Endothelial cell of umbilical vein (primary cell): ENCODE measurements around the gene TMTC1. TPM values are rescaled to one million over a fixed set of nuclear protein-coding genes. Genes with fewer than 3 reads are reported as not detected.

Experiments used
- BruUV-seq: library from RNA; stranded (reverse); fragments of 400-500 nt; replicated peaks from 2 replicates; lab custom pipeline; 2021; lab: Mats Ljungman, UMichigan
- CTCF ChIA-PET: fragments of 300-600, 350-600 bp; sonication (Branson Sonifier 250); formaldehyde crosslinking; loops from one replicate; lab custom pipeline; 2021; ENCODE audit warnings: antibody characterized with exemption, inconsistent platforms; lab: Charles Lee
- POLR2A ChIA-PET: fragments of 300-600, 350-600 bp; sonication (Branson Sonifier 250); formaldehyde crosslinking; loops from one replicate; lab custom pipeline; 2021; ENCODE audit warnings: antibody characterized with exemption, inconsistent platforms; lab: Charles Lee
- DNase-seq: peaks from one replicate; pipeline ENCODE4 v3.0.0-alpha.2; 2011; ENCODE audit warnings: low read depth, low spot score
- FAIRE-seq: peaks from 2 replicates; lab custom pipeline; 2011; peaks lifted over from hg19 to GRCh38; lab: Jason Lieb, UNC
- H2AFZ ChIP-seq: 2 replicates; pipeline ENCODE4 v1.6.0; 2012; ENCODE audit warnings: low read depth, low read length, control low read depth, inconsistent platforms
- H3K27ac ChIP-seq: 2 replicates; pipeline ENCODE4 v1.5.1; 2011; ENCODE audit warnings: low read depth, mild to moderate bottlenecking, control low read depth, low read length, moderate library complexity; ENCODE audit not compliant: insufficient read depth
- H3K27me3 ChIP-seq, 2 experiments: 2 replicates each; pipeline versions ENCODE4 v1.6.0 to v1.6.1; 2011; ENCODE audit warnings: low read length in 2 of 2, mixed read lengths in 1 of 2; ENCODE audit not compliant: control insufficient read depth in 2 of 2, insufficient read depth in 2 of 2
- H3K36me3 ChIP-seq, 2 experiments: 2 replicates in 1 of 2; 3 replicates in 1 of 2; pipeline ENCODE4 v1.5.1; 2011; ENCODE audit warnings: low read length in 2 of 2, mild to moderate bottlenecking in 1 of 2, moderate library complexity in 1 of 2; ENCODE audit not compliant: control insufficient read depth in 2 of 2, insufficient read depth in 2 of 2; ENCODE audit errors: extremely low read depth in 1 of 2
- H3K4me1 ChIP-seq: 3 replicates; pipeline ENCODE4 v1.5.1; 2011; ENCODE audit warnings: mild to moderate bottlenecking, low read length; ENCODE audit not compliant: control insufficient read depth, insufficient read depth; ENCODE audit errors: extremely low read depth
- H3K4me2 ChIP-seq: 2 replicates; pipeline ENCODE4 v1.6.1; 2011; ENCODE audit warnings: low read length, control low read depth, mixed read lengths; ENCODE audit not compliant: insufficient read depth
- H3K4me3 ChIP-seq, 3 experiments: fragments of 200-600 bp in 1 of 3; sonication (generic), shearing (Covaris generic) in 1 of 3; replicated peaks in 1 of 3; 2 replicates each; pipeline ENCODE4 v1.5.1; 2011 to 2016; ENCODE audit warnings: control low read depth in 3 of 3, low read length in 3 of 3, mild to moderate bottlenecking in 2 of 3, inconsistent platforms in 1 of 3, low read depth in 1 of 3, moderate library complexity in 1 of 3; ENCODE audit not compliant: insufficient read depth in 1 of 3
- H3K79me2 ChIP-seq: 2 replicates; pipeline ENCODE4 v1.6.0; 2012; ENCODE audit warnings: low read length, inconsistent platforms; ENCODE audit not compliant: control insufficient read depth, insufficient read depth
- H3K9ac ChIP-seq: replicated peaks from 2 replicates; pipeline ENCODE3; 2011; ENCODE audit warnings: low read length, control low read depth; ENCODE audit not compliant: insufficient read depth; ENCODE audit errors: extremely low read depth
- H3K9me1 ChIP-seq: replicated peaks from 3 replicates; pipeline ENCODE4 v1.6.0; 2011; ENCODE audit warnings: mild to moderate bottlenecking, low read length; ENCODE audit not compliant: control insufficient read depth, insufficient read depth; ENCODE audit errors: extremely low read depth
- H3K9me3 ChIP-seq: replicated peaks from 2 replicates; pipeline ENCODE4 v1.5.1; 2012; ENCODE audit warnings: low read length, inconsistent platforms; ENCODE audit not compliant: control insufficient read depth, insufficient read depth
- H4K20me1 ChIP-seq: replicated peaks from 2 replicates; pipeline ENCODE3; 2011; ENCODE audit warnings: mild to moderate bottlenecking, low read length; ENCODE audit not compliant: control insufficient read depth, insufficient read depth; ENCODE audit errors: extremely low read depth
- EZH2 ChIP-seq: IDR thresholded peaks from 2 replicates; pipeline ENCODE4 v1.6.1; 2012; ENCODE audit warnings: borderline replicate concordance, low read depth, mild to moderate bottlenecking, moderate library complexity, low read length, inconsistent platforms; ENCODE audit not compliant: severe bottlenecking
- FOS ChIP-seq: IDR thresholded peaks from 2 replicates; pipeline ENCODE4 v1.6.1; 2011; ENCODE audit warnings: mild to moderate bottlenecking, low read length, moderate library complexity, borderline replicate concordance; ENCODE audit not compliant: insufficient read depth
- GATA2 ChIP-seq: IDR thresholded peaks from 2 replicates; pipeline ENCODE4 v1.7.0; 2011; ENCODE audit warnings: low read depth, mild to moderate bottlenecking, moderate library complexity, mixed read lengths, low read length; ENCODE audit not compliant: insufficient read length, insufficient read depth
- JUN ChIP-seq: IDR thresholded peaks from 2 replicates; pipeline ENCODE4 v1.6.1; 2011; ENCODE audit warnings: borderline replicate concordance, low read depth; ENCODE audit not compliant: insufficient read length, insufficient read depth
- MYC ChIP-seq: IDR thresholded peaks from one replicate; pipeline ENCODE4 v1.6.1; 2011; ENCODE audit warnings: mild to moderate bottlenecking, low read depth, low read length
- POLR2A ChIP-seq: IDR thresholded peaks from 2 replicates; pipeline ENCODE4 v1.6.1; 2012; ENCODE audit warnings: low read depth, mild to moderate bottlenecking, control low read depth, low read length
- POLR2AphosphoS5 ChIP-seq: IDR thresholded peaks from 2 replicates; pipeline ENCODE4 v1.6.1; 2012; ENCODE audit warnings: low read depth, mild to moderate bottlenecking, control low read depth, low read length, moderate library complexity; ENCODE audit not compliant: insufficient read depth
- dilution Hi-C: fragments of 300-500 bp; cut with MboI; formaldehyde crosslinking; loops from one replicate; pipeline ENCODE4 v1.15.0; 2019; ENCODE audit warnings: low sequenced_read_pairs; ENCODE audit not compliant: extremely low pct_ligation_motif_present
- intact Hi-C: fragments of 100-400 bp; cut with micrococcal nuclease; formaldehyde crosslinking; loops from one replicate; pipeline ENCODE4 v1.10.0; 2022
- polyA plus RNA-seq, 4 experiments: library from polyadenylated mRNA; depleted of rRNA in 3 of 4; stranded (reverse) in 3 of 4; unstranded in 1 of 4; fragments of >200 nt; gene quantifications; 2 replicates each; pipeline versions ENCODE4 v1.2.1 to v1.2.3, GENCODE V29; 2011 to 2012; ENCODE audit warnings: missing spikeins in 1 of 4
- total RNA-seq: library from RNA; stranded (reverse); gene quantifications from 2 replicates; pipeline ENCODE4 v1.2.3, GENCODE V29; 2021
- TF ChIP-seq, protein P1 (sequence below), 2 donors: IDR thresholded peaks; 1 replicate in 1 of 2; 2 replicates in 1 of 2; pipeline ENCODE4 v1.5.1; 2011; ENCODE audit warnings: low read length in 2 of 2, mild to moderate bottlenecking in 2 of 2, moderate library complexity in 2 of 2, control low read depth in 1 of 2, inconsistent platforms in 1 of 2, low read depth in 1 of 2; ENCODE audit not compliant: insufficient read depth in 1 of 2; ENCODE audit errors: extremely low read depth in 1 of 2
- TF ChIP-seq, protein P2 (sequence below): IDR thresholded peaks from 2 replicates; pipeline ENCODE4 v1.6.1; 2011; ENCODE audit not compliant: insufficient read depth, insufficient read length

TMTC1 gene
- total and polyA plus RNA-seq, 2 donors (not counting 3 experiments of a cell fraction or from before 2014, with no cell fraction given) = 5.4 to 5.9 TPM

DNA sequence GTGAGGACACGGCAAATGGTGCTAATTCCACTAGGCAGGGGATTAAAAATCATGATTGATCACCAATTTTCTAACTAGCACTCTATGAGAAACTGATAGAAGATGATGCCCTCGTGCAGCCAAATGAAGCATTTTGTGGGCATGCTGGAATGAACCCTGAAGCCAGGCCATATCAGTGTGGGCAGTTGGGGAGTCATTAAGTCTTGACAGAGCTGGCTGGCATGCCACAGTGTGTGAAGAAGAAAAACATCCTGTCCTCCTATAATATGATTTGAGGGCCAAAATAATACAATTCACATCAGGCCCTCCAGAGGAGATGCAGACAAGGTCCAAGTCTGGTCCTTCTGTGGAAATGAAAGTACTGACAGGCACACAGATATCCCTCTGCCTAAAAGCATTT is 107.1 kb downstream of the TMTC1 start:
- H3K4me3 ChIP-seq = no peak overlapping the region
- H3K79me2 ChIP-seq = no peaks in the 10 kb centered on the region
- H3K9me3 ChIP-seq = no peaks in the 10 kb centered on the region
- TF ChIP-seq POLR2AphosphoS5 = no peak
- TF ChIP-seq, protein P1, sequence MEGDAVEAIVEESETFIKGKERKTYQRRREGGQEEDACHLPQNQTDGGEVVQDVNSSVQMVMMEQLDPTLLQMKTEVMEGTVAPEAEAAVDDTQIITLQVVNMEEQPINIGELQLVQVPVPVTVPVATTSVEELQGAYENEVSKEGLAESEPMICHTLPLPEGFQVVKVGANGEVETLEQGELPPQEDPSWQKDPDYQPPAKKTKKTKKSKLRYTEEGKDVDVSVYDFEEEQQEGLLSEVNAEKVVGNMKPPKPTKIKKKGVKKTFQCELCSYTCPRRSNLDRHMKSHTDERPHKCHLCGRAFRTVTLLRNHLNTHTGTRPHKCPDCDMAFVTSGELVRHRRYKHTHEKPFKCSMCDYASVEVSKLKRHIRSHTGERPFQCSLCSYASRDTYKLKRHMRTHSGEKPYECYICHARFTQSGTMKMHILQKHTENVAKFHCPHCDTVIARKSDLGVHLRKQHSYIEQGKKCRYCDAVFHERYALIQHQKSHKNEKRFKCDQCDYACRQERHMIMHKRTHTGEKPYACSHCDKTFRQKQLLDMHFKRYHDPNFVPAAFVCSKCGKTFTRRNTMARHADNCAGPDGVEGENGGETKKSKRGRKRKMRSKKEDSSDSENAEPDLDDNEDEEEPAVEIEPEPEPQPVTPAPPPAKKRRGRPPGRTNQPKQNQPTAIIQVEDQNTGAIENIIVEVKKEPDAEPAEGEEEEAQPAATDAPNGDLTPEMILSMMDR (IDR thresholded peaks at IDR 0.05; ENCODE audit: extremely low read depth in 1 of 2, insufficient read depth in 1 of 2, low read depth in 1 of 2, low read length in 2 of 2) = no peak
- TF ChIP-seq, protein P2, sequence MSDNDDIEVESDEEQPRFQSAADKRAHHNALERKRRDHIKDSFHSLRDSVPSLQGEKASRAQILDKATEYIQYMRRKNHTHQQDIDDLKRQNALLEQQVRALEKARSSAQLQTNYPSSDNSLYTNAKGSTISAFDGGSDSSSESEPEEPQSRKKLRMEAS = no peak
- no peak for TF ChIP-seq FOS
- TF ChIP-seq EZH2 = no peak
- no peak for TF ChIP-seq GATA2
- no peak for TF ChIP-seq MYC
- TF ChIP-seq POLR2A = no peak
- no peak for TF ChIP-seq JUN
- no peak overlapping the region for H3K27ac ChIP-seq
- no peaks in the 10 kb centered on the region for H4K20me1 ChIP-seq
- H3K36me3 ChIP-seq = no peaks in the 10 kb centered on the region
- BruUV-seq = no TSS peak
- FAIRE-seq (no peak), DNase-seq (no peak)
- ChIA-PET CTCF (no interaction called here), POLR2A (no interaction called here)
- no peak overlapping the region for H3K9ac ChIP-seq
- H2AFZ ChIP-seq = no peak overlapping the region
- dilution Hi-C loops = no loop called here
- no peaks in the 10 kb centered on the region for H3K9me1 ChIP-seq
- intact Hi-C loops = no loop called here
- H3K4me2 ChIP-seq = no peak overlapping the region
- no peaks in the 10 kb centered on the region for H3K4me1 ChIP-seq
- no peaks in the 10 kb centered on the region for H3K27me3 ChIP-seq
